ENCODE data around the gene HPSE2.

Gene HPSE2

DNA sequence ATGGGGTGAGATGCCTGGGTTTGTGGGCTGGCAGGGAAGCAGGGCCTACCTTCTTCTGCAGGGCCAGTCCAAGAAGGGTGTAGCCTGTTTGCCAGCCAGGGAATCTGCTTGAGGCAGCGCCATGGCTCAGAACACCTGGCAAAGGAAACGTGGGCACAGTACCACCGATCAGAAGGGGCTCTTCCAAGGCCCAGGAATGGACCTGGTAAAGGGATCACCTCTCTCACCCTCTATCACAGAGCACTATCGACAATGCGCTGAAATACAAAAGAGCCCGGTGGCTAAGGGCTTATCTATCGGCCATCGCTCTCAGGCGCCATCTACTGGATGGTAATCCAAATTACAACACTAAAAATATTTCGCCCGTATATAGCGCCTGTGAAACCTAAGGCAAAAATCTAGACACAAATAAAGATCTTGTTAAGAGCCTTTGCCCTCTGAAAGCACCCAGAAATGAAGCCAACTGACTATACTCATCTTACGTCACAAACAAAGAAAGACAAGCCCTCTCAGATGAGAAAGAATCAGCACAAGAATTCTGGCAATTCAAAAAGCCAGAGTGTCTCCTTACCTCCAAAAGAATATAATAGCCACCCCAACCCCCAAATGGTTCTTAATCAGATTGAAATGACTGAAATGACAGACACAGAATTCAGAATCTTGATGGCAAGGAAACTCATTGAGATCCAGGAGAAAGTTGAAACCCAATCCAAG, 571.2 kb downstream of the HPSE2 start:
- no peak overlapping the region for H3K4me3 ChIP-seq (ENCODE audit: low read depth, low read length)
- peak; percentile 12 for DNase-seq (ENCODE audit: low read depth)
- TF ChIP-seq CTCF (IDR thresholded peaks at IDR 0.05; ENCODE audit: low read depth, low read length, missing control alignments) = peak; percentile 73

- no peak for TF ChIP-seq CTCF (IDR thresholded peaks at IDR 0.05; ENCODE audit: low read depth, low read length, missing control alignments)
- no peak overlapping the region for H3K4me3 ChIP-seq (ENCODE audit: low read depth, low read length)
These were observed 575.7 kb downstream of the HPSE2 start for GRCh38 chr10:98659951-98660350.

GRCh38 chr10:98655492-98655891, 580.2 kb downstream of the HPSE2 start:
- no peak overlapping the region for H3K4me3 ChIP-seq (ENCODE audit: low read depth, low read length)
- no peak for TF ChIP-seq CTCF (IDR thresholded peaks at IDR 0.05; ENCODE audit: low read depth, low read length, missing control alignments)
- DNase-seq (ENCODE audit: low read depth) = no peak

More at GRCh38 chr10:98659951-98660350, 575.7 kb downstream of the HPSE2 start:
- no peak for DNase-seq (ENCODE audit: low read depth)

DNA sequence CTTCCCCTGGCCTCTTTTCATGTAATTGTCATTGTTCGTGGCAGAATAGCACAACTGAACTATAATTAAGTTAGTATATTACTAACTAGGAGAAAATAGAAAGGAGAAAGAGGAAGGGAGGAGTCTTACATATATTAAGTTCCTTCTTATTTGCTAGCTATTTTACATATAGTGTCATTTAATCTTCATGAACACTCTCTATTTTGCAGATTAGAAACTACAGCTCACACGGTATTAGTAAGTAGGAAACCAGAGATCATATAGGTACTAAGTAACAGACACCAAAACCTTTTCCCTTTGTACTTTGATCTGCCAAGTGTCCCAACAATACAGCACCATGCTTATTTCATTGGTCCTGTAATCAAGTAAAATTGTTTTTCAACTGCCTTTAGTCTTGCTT, 586.5 kb downstream of the HPSE2 start:
- no peak overlapping the region for H3K4me3 ChIP-seq (ENCODE audit: low read depth, low read length)
- DNase-seq (ENCODE audit: low read depth) = no peak
- no peak for TF ChIP-seq CTCF (IDR thresholded peaks at IDR 0.05; ENCODE audit: low read depth, low read length, missing control alignments)

DNA sequence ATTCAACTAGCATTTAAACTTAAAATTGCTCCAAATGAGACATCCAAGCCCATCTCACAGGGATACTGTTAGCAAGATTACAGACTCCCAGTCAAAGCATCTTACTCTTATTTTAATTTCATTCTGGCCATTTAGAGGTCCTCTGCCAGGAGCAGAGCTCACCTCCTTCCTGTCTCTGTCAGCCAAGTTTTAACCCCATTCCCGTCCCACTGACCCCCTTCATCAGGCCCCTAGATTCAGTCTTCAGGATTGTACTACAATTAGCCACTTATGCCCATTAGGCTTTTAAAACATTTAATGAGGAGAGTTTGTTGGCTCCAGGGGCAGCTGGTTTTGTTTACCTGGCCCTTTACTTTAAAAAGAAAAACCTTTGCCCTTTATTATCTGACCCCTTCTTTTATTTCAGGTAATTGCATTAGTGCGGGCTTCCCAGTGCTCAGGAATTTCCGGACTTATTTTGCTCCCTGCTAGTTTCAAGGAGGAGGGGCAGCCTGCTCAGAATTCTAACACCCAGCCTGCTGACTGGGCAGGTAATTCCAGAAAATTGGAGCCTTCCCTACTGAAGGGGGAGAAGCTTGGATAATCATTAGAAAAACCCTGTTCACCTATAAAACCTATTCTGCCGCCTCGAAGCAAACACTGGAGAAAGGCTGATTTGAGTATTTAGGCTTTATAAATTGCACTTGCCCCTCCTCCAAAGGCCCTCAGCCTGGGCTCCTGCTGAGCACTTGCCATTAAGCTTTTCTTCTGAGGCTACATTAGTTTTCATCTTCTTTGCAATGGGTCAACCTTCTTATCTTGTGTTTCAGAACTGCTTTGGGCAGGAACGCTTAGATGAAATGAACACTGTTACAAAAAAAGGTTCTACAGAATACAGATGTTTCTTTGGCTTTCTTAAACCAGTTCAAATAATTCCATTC, 588.4 kb downstream of the HPSE2 start:
- no peak for DNase-seq (ENCODE audit: low read depth)
- H3K4me3 ChIP-seq (ENCODE audit: low read depth, low read length) = no peak overlapping the region
- no peak for TF ChIP-seq CTCF (IDR thresholded peaks at IDR 0.05; ENCODE audit: low read depth, low read length, missing control alignments)

GRCh38 chr10:98644466-98644865, 591.2 kb downstream of the HPSE2 start:
- no peak for TF ChIP-seq CTCF (IDR thresholded peaks at IDR 0.05; ENCODE audit: low read depth, low read length, missing control alignments)
- no peak for DNase-seq (ENCODE audit: low read depth)
- no peak overlapping the region for H3K4me3 ChIP-seq (ENCODE audit: low read depth, low read length)
